ENCODE measurements around the gene LYPD4.
A peak's percentile ranks its signal among the peaks of the same experiment; 100 is the strongest.
"Not testable (repeated sequence)": the region's sequence is repeated elsewhere in the genome, so short reads cannot be mapped to it uniquely, and the experiment has no call there.

Gene LYPD4

DNA sequence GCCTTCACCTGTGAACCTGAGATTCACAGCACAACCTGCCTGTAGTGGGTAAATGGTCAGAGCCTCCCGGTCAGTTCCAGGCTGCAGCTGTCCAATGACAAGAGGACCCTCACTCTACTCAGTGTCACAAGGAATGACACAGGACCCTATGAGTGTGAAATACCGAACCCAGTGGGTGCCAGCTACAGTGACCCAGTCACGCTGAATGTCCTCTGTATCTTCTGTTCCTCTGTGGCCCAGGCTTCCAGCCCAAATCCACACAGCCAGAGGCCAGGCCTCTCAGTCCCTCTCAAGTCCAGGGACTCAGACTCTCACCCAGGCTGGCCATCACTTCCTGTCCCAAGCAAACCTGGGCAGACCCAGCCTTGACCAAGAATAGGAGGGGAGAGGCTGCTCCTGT, 37.3 kb downstream of the LYPD4 start:
- DNase-seq (ENCODE audit: extremely low spot score, insufficient read length, low read depth) (no peak), FAIRE-seq (no peak)

DNA sequence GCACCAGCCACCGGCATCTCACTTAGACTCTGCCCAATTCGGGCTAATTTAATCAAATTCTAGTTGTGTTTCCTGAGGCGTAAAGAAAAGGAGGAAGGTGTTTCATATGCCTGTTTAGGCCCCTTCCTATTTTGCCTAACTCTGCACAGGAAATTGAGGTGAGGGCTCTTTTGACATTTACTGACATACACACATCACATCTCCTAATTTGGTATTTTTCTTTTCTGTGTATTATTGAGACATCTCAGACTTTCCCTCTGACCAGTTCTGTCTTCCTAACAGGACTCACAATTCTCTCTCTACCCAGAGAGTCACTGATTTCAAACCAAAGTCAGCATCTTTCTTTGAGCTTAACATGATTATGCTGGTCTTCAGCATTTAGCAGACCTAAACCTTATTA, 40.1 kb downstream of the LYPD4 start:
- DNase-seq (ENCODE audit: extremely low spot score, insufficient read length, low read depth) = no peak
- FAIRE-seq = no peak

DNA sequence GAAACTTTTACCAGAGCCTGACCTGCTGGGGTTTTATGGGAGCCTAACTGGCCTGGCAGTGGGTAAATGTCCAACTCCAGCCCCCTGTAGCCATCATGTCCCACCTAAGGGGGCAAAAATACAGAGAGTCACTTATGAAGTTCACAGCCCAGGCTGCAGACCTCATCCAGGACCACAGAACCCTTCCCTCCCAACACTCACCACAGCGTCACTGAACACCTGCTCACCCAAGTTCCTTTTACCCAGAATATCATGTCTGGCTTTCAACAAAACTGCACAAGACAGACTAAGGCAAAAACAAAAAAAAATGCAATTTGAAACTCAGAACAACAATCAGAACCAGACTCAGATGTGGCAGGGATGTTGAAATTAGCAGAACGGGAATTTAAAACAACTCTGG, 41.7 kb downstream of the LYPD4 start:
- FAIRE-seq = no peak
- no peak for DNase-seq (ENCODE audit: extremely low spot score, insufficient read length, low read depth)

DNA sequence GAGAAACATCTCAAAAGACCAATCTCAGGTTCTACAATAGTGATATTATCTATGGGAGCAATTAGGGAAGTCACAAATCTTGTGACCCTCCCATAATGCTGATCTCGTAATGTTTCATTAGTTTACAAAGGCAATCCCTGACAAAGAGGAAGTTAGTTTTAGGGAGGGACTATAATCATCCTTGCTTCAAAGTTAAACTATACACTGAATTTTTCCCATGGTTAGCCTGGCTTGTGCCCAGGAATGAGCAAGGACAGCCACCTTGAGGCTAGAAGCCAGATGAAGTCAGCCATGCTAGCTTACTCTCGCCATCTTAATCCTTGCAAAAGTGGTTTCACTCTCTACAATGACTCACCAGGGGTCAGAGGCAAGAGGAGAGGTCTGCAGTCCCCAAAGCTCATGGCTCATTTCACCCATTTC, 42.7 kb downstream of the LYPD4 start:
- FAIRE-seq (no peak), DNase-seq (ENCODE audit: extremely low spot score, insufficient read length, low read depth) (no peak)

DNA sequence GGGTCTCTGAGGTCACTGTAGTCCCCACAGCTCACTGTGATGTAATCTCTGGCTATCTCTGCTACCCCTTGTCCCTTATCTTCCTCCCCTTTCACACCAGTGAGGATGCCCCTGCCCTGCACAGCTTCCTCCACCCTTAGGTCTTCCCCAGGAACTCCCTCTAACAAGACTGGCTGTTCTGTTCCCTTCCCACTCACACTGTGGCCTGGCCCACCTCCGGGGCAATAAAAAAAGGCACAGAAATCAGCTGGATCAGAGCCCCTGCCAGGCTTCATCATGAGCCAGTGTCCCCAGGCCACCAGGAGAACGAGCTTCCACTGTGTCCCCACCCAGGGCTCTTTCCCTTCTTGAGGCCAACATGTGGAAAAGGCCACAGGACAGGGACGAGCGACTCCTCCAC, 43.5 kb downstream of the LYPD4 start:
- no peak for FAIRE-seq
- DNase-seq (ENCODE audit: extremely low spot score, insufficient read length, low read depth) = no peak

DNA sequence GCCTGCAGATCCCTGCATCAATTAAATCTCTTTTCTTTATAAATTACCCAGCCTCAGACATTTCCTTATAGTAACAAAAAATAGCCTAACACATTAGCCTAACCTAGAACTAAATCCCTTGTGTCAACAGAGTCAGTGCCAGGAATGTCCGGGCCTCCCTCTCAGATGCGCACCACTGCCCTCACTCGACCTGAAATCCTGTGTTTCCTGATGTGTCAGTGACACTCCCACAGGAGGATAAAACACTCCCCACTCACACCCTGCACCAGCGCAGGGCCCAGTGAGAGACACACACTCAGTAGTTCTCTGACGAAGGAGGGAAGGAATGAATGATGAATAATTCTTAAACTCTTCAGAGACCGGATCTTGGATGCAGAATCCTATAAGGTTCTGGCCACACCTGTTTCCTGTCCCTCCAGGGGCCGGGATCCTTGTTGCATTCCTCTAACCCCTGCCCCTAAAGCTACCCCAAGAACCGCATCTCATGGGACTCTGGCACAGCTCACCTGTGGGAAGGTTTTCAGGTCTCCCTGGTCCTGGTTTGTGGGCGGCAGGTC, 45.0 kb downstream of the LYPD4 start:
- no peak for FAIRE-seq
- DNase-seq (ENCODE audit: extremely low spot score, insufficient read length, low read depth) = no peak

DNA sequence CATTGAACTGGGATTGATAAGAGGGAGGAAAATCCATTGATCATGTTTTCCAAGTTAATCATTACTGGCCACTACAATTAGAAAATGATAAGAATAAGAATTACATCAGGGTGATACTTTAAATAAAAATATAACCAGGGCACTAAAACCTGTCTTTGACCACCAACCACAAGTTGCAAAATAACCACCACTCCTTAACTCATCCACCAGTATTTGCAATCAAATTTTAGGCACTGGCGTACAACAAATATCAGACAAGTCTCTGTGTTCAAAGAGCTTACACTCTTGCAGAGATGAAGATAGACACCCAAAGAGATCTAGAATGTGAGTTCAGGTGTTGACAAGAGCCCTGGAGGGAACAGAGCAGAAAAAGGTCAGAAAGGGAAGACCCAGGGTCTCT, 47.6 kb downstream of the LYPD4 start:
- FAIRE-seq (no peak), DNase-seq (ENCODE audit: extremely low spot score, insufficient read length, low read depth) (no peak)

DNA sequence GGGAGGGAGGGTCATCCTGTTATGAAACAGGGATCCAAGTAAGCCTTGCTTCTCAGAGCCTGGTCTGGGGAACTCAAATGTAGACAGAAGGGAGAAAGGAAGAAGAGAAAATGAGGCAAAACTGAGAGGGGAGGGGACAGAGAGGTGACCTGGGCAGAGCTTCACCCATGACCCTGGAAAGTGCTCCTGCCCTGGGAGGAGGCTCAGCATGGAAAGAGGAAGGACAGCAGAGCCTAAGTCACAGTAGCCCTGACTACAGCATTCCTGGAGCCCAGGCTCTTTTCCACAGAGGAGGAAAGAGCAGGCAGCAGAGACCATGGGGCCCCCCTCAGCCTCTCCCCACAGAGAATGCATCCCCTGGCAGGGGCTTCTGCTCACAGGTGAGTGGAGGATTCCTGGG, 48.1 kb downstream of the LYPD4 start, which contains the start of gene CEACAM3:
Gene CEACAM3 (plus strand): TSS at position 226 of the 400 bp plus-strand sequence. CDS start 91 bp downstream, at position 317.
- FAIRE-seq = no peak
- no peak for DNase-seq (ENCODE audit: extremely low spot score, insufficient read length, low read depth)

DNA sequence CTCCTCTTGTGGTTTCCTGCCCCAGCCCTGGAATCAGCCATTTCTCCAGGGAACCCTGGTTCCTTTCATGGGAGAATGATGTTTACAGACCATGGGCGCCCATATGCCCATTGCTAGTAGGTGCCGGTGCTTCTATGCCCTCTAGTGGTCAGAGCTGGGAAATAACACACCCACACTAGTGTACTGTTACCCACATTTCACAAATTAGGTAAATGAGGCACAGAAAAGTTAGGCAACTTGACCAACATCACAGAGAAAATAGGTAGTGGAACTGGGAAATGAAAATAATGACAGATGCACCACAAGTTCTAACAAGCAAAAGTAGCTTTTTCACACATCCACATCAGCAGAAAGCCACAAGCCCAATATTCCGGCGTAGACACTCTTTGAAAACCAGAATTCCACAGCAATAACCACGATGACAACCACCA, 49.4 kb downstream of the LYPD4 start:
- DNase-seq (ENCODE audit: extremely low spot score, insufficient read length, low read depth) (no peak), FAIRE-seq (peak; percentile 93)

DNA sequence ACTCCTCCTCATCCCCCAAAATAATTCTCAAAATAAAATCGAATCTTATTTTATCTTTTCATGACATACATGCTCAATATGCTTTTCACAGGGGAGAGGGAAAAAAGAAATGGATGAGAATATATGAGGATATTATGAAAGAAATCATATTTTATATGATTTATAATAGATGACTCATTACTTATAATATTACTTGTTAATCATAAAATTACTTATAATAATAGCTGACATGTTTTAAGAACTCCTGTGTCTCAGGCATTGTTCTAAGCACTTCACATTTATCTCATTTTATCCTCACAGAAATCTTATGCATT, 51.1 kb downstream of the LYPD4 start:
- no peak for FAIRE-seq
- no peak for DNase-seq (ENCODE audit: extremely low spot score, insufficient read length, low read depth)

DNA sequence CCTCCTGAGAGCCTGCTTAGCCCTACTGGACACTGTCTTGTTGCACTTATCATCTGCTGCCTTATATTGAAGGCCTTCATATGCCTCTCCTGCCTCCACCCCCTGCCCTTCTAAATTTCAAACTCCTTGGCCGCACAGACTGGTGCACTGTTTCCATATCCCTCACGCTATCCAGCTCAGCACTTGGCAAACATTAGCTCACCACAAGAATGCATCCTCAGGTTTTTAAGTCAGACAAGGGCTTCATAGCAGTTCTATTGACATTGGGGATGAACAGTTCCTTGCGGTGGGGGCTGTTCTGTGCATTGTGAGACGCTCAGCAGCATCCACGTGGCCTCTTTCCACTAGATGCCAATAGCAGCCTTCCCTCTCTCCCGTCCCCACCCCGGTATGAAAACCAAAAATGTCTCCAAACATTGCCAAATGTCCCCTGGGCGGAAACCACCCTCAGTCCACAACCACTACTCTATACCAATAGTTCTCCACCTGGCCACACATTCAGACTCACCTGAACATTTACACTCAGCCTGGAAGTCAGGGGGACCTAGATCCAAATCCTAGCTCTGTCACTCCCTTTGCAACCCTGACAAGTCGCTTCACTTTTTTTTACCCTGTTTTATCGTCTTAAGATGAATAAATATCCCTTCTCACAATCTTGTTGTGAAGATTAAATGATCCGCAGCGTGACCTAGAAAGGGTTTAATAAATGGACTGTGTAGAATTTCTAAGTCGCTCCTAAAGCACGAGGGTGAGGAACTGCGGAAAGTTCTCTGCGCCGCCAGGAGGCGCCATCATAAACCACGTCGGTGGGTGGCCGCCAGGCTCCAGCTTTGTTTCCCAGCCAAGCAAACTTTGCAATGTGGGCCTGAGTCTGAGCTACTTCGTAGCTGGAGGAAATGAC, 51.7 kb downstream of the LYPD4 start:
- DNase-seq (ENCODE audit: extremely low spot score, insufficient read length, low read depth) = peak; percentile 12
- FAIRE-seq = peak; percentile 63

DNA sequence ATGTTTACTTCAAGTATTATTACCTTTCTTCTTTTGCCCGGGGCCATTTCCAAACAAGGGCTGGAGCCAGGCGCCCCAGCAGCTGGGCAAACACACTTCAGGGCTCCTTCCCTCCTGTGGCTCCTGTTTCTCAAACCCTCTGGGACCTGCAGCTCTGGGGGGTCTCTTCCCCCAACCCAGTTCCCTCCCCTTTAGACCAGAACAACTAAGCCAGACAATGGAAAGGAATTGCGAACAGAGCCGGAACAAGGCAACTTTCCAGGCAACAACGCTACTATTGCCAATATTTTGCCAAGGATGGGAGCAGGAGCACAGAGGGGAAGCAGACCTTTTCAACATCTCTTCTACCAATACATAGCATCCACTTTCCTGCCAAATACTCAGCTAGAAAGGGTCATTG, 55.4 kb downstream of the LYPD4 start:
- FAIRE-seq; DNase-seq (ENCODE audit: extremely low spot score, insufficient read length, low read depth): not testable (repeated sequence)

DNA sequence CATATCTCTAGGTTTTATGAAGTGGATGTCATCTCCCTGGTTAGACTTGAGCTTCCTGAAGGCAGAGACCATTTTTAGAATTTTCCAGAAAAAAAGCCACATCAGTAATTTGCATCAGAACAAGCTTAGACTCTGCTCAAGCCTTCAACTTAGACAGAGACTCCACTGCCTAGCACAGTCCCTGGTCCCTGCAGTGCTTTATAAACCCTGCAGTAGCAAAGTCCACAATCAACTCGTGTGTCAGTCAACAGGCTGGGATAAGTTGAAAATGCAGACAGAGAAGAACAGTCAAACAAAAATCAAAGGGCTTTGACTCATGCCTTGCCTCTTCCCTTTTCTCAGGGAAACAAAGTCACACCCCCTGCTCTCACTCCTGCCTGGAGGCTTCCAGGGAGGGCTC, 56.0 kb downstream of the LYPD4 start:
- not testable (repeated sequence) for DNase-seq (ENCODE audit: extremely low spot score, insufficient read length, low read depth); FAIRE-seq

Data from GM18507 (cell line).